Stimulated activated CD8-positive, alpha-beta memory T cell treated with anti-CD3 and anti-CD28 coated beads, Interleukin-12 subunit alpha, Interleukin-12 subunit beta, amount 100 ng/mL, for 1 hour (primary cell): ENCODE measurements around the gene CXorf38.
"Not testable (repeated sequence)": the region's sequence is repeated elsewhere in the genome, so short reads cannot be mapped to it uniquely, and the experiment has no call there.

ENCODE experiments used
- DNase-seq: peaks from one replicate; pipeline ENCODE4 v3.0.0-alpha.2; 2020; ENCODE audit warnings: low read depth

Gene CXorf38

GRCh38 chrX:40625294-40625693 lies 22.1 kb downstream of the CXorf38 start:
- no peak for DNase-seq

- no peak for DNase-seq
Observed at GRCh38 chrX:40623665-40624064, 23.7 kb downstream of the CXorf38 start.

DNA sequence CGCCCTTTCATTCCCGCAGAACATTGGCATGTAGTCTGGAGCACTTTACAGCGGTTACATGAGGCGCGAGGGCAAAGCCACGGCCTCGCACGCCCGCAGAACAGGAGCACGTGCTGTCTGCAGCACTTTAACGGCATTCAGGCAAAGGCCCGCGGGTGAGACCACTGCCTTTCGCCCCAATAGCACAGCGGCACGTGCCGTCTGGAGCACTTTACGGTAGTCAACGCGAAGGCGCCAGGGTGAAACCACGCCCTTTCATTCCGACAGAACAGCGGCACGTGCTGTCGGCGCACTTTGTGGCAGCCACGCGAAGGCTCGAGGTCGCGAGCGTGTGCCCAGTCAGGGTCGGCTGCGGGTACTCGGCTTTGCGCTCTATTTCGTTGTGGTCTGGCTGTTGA lies 24.2 kb downstream of the CXorf38 start, which contains the start of gene MPC1L:
Gene MPC1L, plus strand, starts transcription at position 290 of the 398 bp plus-strand sequence. CDS start 138 bp downstream, outside the sequence.
- no peak for DNase-seq

GRCh38 chrX:40622479-40623138 lies 24.8 kb downstream of the CXorf38 start:
- no peak for DNase-seq

DNA sequence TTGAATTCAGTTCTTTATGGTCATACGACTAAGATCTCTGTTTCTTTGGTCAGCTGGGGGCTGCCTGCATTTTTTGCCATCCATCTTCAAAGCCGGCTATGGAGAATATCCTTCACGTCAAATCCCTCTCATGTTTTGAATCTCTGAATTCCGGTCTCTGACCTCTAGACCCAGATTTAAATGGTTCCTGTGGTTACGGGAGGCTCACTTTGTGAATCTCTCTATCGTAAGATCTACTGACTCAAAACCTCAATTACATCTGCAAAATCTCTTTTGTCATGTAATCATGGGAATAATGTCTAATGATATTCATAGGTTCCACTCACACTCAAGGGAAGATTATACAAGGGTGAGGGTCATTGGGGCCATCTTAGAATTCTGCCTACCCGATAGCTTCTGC lies 29.8 kb downstream of the CXorf38 start:
- DNase-seq, result no peak

DNA sequence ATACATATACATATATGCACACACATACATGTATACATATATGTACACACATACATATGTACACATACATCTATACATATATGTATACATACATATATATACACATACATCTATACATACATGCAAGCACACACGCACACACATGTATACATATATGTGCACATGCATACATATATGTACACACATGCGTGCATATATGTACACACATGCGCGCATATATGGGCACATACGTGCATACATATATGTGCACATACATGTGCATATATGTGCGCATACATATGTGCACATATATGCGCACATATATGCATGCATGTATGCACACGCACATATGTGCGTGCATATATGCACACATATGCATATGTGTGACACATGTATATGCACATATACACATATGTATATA lies 31.4 kb downstream of the CXorf38 start:
- no peak for DNase-seq

- DNase-seq, result no peak
Observed at GRCh38 chrX:40612511-40612910, 34.9 kb downstream of the CXorf38 start.

DNA sequence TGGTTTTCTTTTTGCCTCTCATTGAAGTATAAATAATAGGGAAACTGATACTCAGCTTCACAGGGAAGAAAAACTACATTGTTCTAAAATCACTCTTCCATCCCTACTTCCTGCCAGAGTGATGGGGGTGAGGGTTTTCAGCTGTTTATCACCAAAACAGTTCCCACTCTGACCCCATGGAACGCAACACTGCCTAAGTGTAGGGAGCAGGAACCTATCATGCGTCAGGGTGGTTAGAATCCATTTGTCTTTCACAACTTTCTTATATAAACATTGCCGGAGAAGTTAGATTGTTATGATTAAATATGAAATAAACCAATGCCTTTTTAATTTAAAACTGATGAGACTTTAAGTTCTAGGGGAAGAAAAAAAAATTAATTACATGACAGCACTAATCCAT lies 40.0 kb downstream of the CXorf38 start:
- no peak for DNase-seq

DNA sequence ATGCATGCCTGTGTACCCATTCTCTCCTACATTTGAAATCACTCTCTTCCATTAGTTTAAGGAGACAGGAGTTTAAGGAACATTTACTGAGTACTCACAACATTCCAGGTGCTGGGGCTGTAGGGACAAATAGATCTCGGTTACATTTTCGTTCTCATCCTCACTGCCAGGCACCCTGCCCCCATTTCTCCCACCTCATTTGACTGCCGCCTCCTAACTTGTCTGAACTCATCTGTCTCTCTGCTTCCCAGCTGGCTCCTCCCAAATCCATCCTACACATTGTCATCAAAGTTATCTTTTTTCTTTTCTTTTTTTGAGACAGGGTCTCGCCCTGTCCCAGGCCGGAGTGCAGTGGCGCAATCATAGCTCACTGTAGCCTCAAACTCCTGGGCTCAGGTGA lies 43.9 kb downstream of the CXorf38 start:
- no peak for DNase-seq

DNA sequence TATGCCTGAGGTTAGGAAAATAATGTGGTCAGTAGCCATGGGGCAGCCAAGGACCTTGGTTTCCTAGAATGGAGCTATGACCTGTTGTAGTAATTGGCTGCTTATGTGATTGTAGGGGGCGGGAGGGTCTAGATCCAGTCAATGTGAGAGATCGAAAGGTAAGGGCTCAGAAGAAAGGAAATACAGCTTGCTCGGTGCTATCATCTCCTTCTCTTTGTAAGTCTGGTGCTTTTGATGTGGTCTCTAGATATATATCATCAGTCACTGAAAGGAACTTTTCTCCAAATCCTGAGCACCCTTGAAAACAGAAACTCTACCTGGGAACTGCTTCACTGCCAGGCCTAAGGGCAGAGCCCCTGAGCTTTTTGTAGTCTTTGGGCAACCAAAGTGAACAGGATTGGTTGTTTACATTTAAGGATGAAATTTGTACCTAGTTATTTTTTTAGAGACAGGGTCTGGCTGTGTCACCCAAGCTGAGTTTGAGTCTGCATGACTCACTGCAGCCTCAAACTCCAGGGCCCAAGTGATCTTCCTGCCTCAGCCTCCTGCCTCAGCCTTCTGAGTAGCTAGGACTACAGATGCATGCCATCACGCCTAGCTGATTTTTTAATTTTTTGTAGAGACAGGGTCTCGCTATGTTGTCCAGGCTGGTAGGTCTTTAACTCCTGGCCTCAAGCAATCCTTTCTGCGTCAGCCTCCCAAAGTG lies 57.6 kb downstream of the CXorf38 start:
- DNase-seq, result not testable (repeated sequence)

- DNase-seq, result not testable (repeated sequence)
Observed at GRCh38 chrX:40587623-40588022, 59.7 kb downstream of the CXorf38 start.

DNA sequence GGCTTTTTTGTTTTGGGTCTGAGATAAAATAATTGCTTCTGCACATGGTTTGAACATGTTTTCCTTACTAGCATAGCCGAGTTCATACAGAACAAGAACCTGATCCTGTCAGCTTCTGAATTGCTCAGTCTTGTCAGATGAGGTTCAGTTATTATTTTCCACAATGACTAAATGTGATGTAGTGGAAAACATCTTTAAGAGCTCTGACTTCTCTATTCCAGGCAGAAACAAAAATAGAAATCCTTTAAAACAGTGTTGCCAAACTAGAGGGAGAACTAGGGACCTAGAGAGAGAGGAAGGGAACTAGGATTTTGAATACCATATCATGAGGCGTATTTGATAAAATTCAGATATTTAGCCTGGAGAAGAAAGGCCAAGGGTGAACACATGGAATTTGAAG lies 64.5 kb downstream of the CXorf38 start:
- DNase-seq, result no peak

- DNase-seq, result not testable (repeated sequence)
Observed at GRCh38 chrX:40582178-40582577, 65.2 kb downstream of the CXorf38 start.

DNA sequence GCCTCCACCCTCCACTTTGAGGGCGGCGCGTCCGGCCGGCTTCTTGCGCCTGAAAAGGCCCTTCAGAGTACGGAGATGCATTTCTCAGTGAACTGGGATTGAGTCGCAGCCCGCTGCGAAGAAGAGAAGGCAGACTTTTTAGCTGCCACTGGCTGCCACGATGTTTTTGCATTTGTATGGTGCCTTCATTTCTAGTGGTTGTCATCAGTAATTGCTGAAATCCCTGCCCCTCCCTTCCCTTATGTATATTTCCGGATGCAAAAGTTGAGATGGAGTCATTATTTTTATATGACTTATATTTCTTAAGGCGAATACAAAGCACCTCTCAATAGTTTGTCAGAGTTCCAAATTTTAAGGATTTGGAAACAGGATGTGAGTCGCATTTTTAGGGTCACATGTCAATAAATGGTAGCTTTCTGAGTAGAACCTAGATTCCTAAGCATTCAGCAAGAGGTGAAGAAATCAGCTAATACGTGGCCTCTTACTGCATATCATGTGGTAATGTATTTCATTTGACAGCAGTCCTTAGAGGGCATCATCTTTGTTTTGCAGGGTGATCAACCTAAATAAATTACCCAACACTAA lies 65.9 kb downstream of the CXorf38 start:
- DNase-seq, result no peak

DNA sequence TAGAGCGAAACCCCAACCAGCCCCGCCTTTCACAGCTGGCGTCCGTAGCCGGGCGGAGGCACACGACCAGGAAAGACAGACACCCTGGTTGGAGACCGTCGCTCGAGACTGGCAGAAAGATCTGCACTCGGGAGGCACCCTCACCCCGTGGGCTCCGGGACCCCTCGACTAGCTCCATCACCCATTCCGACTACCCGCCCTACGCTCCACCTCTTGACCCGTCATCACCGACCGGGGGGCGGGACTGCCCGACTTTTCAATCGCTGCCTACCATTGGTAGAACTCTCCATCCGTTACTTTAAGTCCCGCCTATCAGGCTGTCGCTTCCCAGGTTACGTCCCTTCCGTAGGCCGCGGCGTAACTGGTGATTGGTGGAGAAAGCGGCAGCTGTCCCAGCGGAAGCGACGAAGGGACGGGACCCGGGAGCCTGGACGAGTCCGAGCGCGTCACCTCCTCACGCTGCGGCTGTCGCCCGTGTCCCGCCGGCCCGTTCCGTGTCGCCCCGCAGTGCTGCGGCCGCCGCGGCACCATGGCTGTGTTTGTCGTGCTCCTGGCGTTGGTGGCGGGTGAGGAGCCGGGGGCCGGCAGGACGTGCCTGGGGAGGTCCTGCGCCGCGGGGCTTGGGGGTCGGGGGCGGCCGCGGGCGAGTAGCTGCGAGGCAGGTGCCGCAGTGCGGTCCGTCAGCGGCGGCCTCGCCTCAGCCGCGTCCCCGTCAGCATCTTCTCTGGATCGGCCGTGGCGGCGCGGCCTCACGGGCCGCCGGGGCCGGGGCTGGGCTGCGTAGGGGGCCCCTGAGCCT lies 66.6 kb downstream of the CXorf38 start, which contains the start of gene ATP6AP2:
Gene ATP6AP2, plus strand, starts transcription at position 434 of the 799 bp plus-strand sequence. Its CDS starts 96 bp downstream, at position 530.
- DNase-seq, result peak; percentile 76

- no peak for DNase-seq
Observed at GRCh38 chrX:40579900-40580536, 67.3 kb downstream of the CXorf38 start.

GRCh38 chrX:40579141-40579540 lies 68.2 kb downstream of the CXorf38 start:
- no peak for DNase-seq

DNA sequence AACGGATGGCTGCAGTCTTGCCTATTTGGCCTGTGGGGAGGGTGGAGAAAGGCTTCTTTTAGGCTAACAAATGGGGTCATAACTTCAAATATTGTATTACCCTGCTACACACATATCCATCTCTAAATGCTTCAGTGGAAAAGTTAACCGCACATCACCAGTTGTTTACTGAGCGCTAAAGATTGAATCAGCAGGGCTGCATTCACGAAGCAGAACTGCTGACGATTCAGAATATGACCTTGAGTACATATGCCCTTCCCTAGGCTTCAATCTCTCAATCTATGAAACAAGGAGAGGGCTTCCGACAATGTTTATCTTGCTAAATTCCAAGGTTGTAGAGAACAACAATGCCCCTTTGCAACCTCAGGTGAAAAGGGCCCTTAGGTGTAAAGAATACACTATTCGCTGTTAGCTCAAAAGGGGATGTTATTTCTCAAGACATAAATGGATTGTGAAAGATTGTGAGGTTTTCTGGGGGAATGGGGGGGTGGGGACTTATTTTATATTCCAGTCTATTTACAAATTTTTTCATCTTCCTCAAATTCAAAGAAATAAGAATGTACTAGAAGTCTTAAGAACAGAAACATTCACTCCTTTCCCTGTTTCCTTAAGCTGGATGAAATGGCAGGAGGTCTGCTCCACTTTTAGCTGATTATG lies 69.2 kb downstream of the CXorf38 start:
- DNase-seq, result no peak
